Gastroesophageal sphincter (tissue), 4 donors: ENCODE measurements around the gene TMEM19. TPM values are rescaled to one million over a fixed set of nuclear protein-coding genes. Genes with fewer than 3 reads are reported as not detected.

Experiments
- ATAC-seq: fragments of 150-250 bp; one replicate; pipeline ENCODE4 v1.9.1; 2016; ENCODE audit warnings: mild to moderate bottlenecking, moderate library complexity
- H3K27ac ChIP-seq, 4 donors: fragments of 200-600 bp; sonication (generic) in 3 of 4; 1 replicate in 3 of 4; 2 replicates in 1 of 4; pipeline ENCODE4 v1.5.1; 2016 to 2019
- H3K27me3 ChIP-seq: fragments of 200-600 bp; sonication (generic); one replicate; pipeline ENCODE4 v1.5.1; 2019
- H3K36me3 ChIP-seq, 2 donors: fragments of 200-600 bp; sonication (generic); one replicate each; pipeline ENCODE4 v1.5.1; 2019; ENCODE audit warnings: control low read depth in 1 of 2
- H3K4me1 ChIP-seq, 3 donors: fragments of 200-600 bp; sonication (generic); 1 replicate in 2 of 3; 2 replicates in 1 of 3; pipeline ENCODE4 v1.5.1; 2016 to 2019; ENCODE audit warnings: control low read depth in 2 of 3
- H3K4me3 ChIP-seq, 2 donors: fragments of 200-600 bp; sonication (generic); one replicate each; pipeline ENCODE4 v1.5.1; 2019; ENCODE audit warnings: mild to moderate bottlenecking in 1 of 2, moderate library complexity in 1 of 2
- H3K9me3 ChIP-seq, 3 donors: fragments of 200-600 bp; sonication (generic); one replicate each; pipeline ENCODE4 v1.5.1; 2017 to 2019; ENCODE audit warnings: control low read depth in 2 of 3
- CTCF ChIP-seq, 4 experiments: fragments of 200-600 bp in 2 of 4; fragments of 450-650 bp in 2 of 4; sonication (generic) in 1 of 4; IDR thresholded peaks; one replicate each; pipeline ENCODE4 v1.5.1; 2017 to 2019; ENCODE audit warnings: antibody characterized with exemption in 4 of 4, mild to moderate bottlenecking in 2 of 4, moderate library complexity in 2 of 4
- EP300 ChIP-seq: sonication (generic); formaldehyde crosslinking; IDR thresholded peaks from one replicate; pipeline ENCODE4 v1.6.1; 2017; ENCODE audit warnings: antibody characterized with exemption, mild to moderate bottlenecking
- POLR2A ChIP-seq, 2 donors: fragments of 450-650 bp; IDR thresholded peaks; one replicate each; pipeline ENCODE4 v1.6.1; 2017; ENCODE audit warnings: antibody characterized with exemption in 2 of 2, mild to moderate bottlenecking in 2 of 2, moderate library complexity in 1 of 2
- POLR2AphosphoS5 ChIP-seq: sonication (generic); formaldehyde crosslinking; IDR thresholded peaks from one replicate; pipeline ENCODE4 v1.6.1; 2017; ENCODE audit warnings: antibody characterized with exemption
- WGBS, 2 donors: methylation state at CpG; one replicate each; pipeline ENCODE4 v1.1.5; 2018; ENCODE audit warnings: low coverage in 1 of 2; 5-methylcytosine and 5-hydroxymethylcytosine counted together
- total RNA-seq, 4 donors: library from RNA; depleted of rRNA; stranded (reverse); fragments of >200 nt; gene quantifications; one replicate each; pipeline ENCODE4 v1.1.0, GENCODE V29; 2016

TMEM19 gene
- 10 to 100 TPM; 15.5 to 28.9 (median 19.9) TPM for total RNA-seq

- H3K27me3 ChIP-seq = no peaks in the 10 kb centered on the region
- peaks cover 0 to 36% (median 7%) of the 10 kb centered on the region in 3 donors for H3K4me1 ChIP-seq
- peak within 1 kb of the TSS; percentile 39 to 75 for H3K4me3 ChIP-seq
- H3K9me3 ChIP-seq = no peaks in the 10 kb centered on the region
- H3K27ac ChIP-seq = peak within 1 kb of the TSS; percentile 15 to 93 (median 89)
- TF ChIP-seq CTCF (IDR thresholded peaks at IDR 0.05) (peak in 2 of 4 experiments; percentile 24 to 37), EP300 (no peak), POLR2AphosphoS5 (peak; percentile 58), POLR2A (IDR thresholded peaks at IDR 0.05) (peak; percentile 47 to 56)
- H3K36me3 ChIP-seq = no peaks in the 10 kb centered on the region
- WGBS, 2 donors = 0% methylated on average over 6 to 15 of the region's 63 CpGs
- peak; percentile 99 for ATAC-seq
Measured at GRCh38 chr12:71685914-71686657, at the start of gene TMEM19. TMEM19 (plus strand) TSS chr12:71686082; CDS start chr12:71686681, 599 bp downstream.

DNA sequence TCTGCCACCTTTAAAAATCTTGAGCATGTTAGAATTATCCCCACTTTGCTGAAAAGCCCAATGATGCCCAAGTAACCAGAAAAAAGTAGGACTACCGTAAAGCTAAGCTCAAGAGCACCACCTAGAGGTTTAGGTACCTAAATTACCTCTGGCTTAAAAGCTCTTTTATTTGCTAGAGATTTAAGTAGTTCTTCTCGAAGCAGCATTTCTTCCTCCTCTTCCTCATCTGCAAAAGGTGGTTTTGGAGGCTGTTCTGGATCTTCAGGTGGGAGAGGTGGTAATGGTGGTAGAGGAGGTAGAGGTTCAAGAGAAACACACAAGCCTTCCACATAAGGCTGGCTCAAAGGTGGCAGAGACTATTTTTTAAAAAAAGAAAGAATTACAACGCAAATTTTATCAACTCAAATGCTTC lies 49.2 kb upstream of the TMEM19 start:
- H3K36me3 ChIP-seq = peaks cover 20 to 94% of the 10 kb centered on the region in 2 donors
- no peak for ATAC-seq
- WGBS, 2 donors = 21 to 26% methylated on average over 3 of the region's 3 CpGs

GRCh38 chr12:71638499-71638898 lies 47.4 kb upstream of the TMEM19 start:
- no peak for ATAC-seq
- TF ChIP-seq POLR2AphosphoS5 (no peak), CTCF (IDR thresholded peaks at IDR 0.05) (no peak), POLR2A (IDR thresholded peaks at IDR 0.05) (no peak), EP300 (no peak)

More for the DNA sequence above, 49.2 kb upstream of the TMEM19 start:
- Histone ChIP-seq H3K27me3 (no peaks in the 10 kb centered on the region), H3K4me3 (no peak overlapping the region), H3K27ac (no peak overlapping the region), H3K4me1 (no peaks in the 10 kb centered on the region), H3K9me3 (no peaks in the 10 kb centered on the region)
- no peak for TF ChIP-seq POLR2A (IDR thresholded peaks at IDR 0.05)
- peak; percentile 34 to 73 (median 56) for TF ChIP-seq CTCF (IDR thresholded peaks at IDR 0.05)

DNA sequence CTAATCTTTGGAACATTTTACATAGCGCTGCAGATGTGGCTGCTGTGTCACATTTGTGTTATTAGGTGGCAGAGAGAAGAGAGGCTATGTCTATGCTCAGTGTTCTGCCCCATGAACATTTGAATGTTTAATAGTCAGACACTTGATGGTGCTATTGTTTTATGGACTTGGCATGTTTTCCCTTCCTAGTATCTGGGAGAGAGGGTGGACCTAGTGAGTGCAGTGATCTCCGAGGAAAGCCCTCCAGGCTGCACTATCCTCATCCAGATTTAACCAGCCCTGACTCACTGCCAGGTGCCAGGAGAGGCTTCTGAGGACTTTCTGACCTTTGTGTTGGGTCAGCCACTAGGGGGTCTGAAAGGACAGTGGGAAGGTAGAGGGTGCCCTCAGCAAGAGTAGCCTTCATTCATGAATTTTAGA lies 46.5 kb upstream of the TMEM19 start:
- peaks cover 14 to 94% of the 10 kb centered on the region in 2 donors for H3K36me3 ChIP-seq

More at GRCh38 chr12:71638499-71638898, 47.4 kb upstream of the TMEM19 start:
- no peaks in the 10 kb centered on the region for H3K9me3 ChIP-seq
- H3K27me3 ChIP-seq = no peaks in the 10 kb centered on the region
- peaks cover 14 to 94% of the 10 kb centered on the region in 2 donors for H3K36me3 ChIP-seq
- H3K4me1 ChIP-seq = no peaks in the 10 kb centered on the region
- H3K27ac ChIP-seq = no peak overlapping the region
- H3K4me3 ChIP-seq = no peak overlapping the region

More for the DNA sequence above, 46.5 kb upstream of the TMEM19 start:
- H3K4me3 ChIP-seq = no peak overlapping the region
- no peaks in the 10 kb centered on the region for H3K4me1 ChIP-seq
- 62 to 78% methylated on average over 2 of the region's 2 CpGs for WGBS, 2 donors
- TF ChIP-seq CTCF (IDR thresholded peaks at IDR 0.05) (no peak), POLR2A (IDR thresholded peaks at IDR 0.05) (no peak), EP300 (no peak), POLR2AphosphoS5 (no peak)
- no peaks in the 10 kb centered on the region for H3K27me3 ChIP-seq
- no peak overlapping the region for H3K27ac ChIP-seq
- H3K9me3 ChIP-seq = no peaks in the 10 kb centered on the region
- ATAC-seq = no peak
